HCT116 (cell line): ENCODE measurements around the gene STAT4. TPM values are rescaled to one million over a fixed set of nuclear protein-coding genes. Genes with fewer than 3 reads are reported as not detected.

Experiments
- ATAC-seq: fragments of 200-7000 bp; cut with Tn5 transposase; 2 replicates; pipeline ENCODE4 v1.9.1; 2020; ENCODE audit warnings: mild to moderate bottlenecking, moderate library complexity
- BruUV-seq: library from RNA; stranded (reverse); fragments of 400-500 nt; replicated peaks from 2 replicates; lab custom pipeline; 2021; lab: Mats Ljungman, UMichigan
- CTCF ChIA-PET: fragments of 300-600 bp; sonication (Branson Sonifier 250); formaldehyde crosslinking; loops from one replicate; lab custom pipeline; 2021; ENCODE audit warnings: antibody characterized with exemption; lab: Charles Lee
- POLR2A ChIA-PET: fragments of 300-600, 350-600 bp; sonication (Branson Sonifier 250); formaldehyde crosslinking; loops from one replicate; lab custom pipeline; 2021; ENCODE audit warnings: antibody characterized with exemption; lab: Charles Lee
- RAD21 ChIA-PET, 2 experiments: fragments of 300-600 bp; sonication (Branson Sonifier 250); formaldehyde crosslinking; loops; one replicate each; lab custom pipeline; 2023; ENCODE audit warnings: low total read pairs in 2 of 2; ENCODE audit not compliant: uncharacterized antibody in 2 of 2, unreplicated experiment in 2 of 2, low non-redundant PET in 1 of 2; lab: Charles Lee
- DNase-seq: peaks from one replicate; pipeline ENCODE4 v3.0.0-alpha.2; 2010; ENCODE audit warnings: low read depth, low spot score
- H2AFZ ChIP-seq: fragments of 200-600 bp; shearing (Covaris generic), sonication (generic); 2 replicates; pipeline ENCODE4 v1.6.1; 2017; ENCODE audit warnings: low read depth, mixed run types, mixed read lengths, antibody characterized with exemption, low read length; ENCODE audit not compliant: poor library complexity, severe bottlenecking
- H3K27ac ChIP-seq: 2 replicates; pipeline ENCODE4 v1.5.1; 2012; ENCODE audit warnings: low read depth, low read length
- H3K27me3 ChIP-seq: fragments of 200-600 bp; sonication (generic); 2 replicates; pipeline ENCODE4 v1.6.1; 2016; ENCODE audit warnings: mixed run types, low read length, mixed read lengths; ENCODE audit not compliant: insufficient read depth
- H3K36me3 ChIP-seq, 2 experiments: fragments of 200-500 bp in 1 of 2; fragments of 200-600 bp in 1 of 2; sonication (Bioruptor generic) in 1 of 2; sonication (generic) in 1 of 2; 2 replicates each; pipeline versions ENCODE4 v1.5.1 to v1.6.1; 2014 to 2016; ENCODE audit warnings: low read length in 2 of 2, inconsistent platforms in 1 of 2, mixed read lengths in 1 of 2, mixed run types in 1 of 2; ENCODE audit not compliant: insufficient read depth in 2 of 2, control insufficient read depth in 1 of 2
- H3K4me1 ChIP-seq, 2 experiments: fragments of 200-600 bp in 1 of 2; sonication (generic) in 1 of 2; 2 replicates each; pipeline versions ENCODE4 v1.5.1 to v1.6.1; 2012 to 2017; ENCODE audit warnings: low read length in 2 of 2, inconsistent platforms in 1 of 2, mild to moderate bottlenecking in 1 of 2, mixed read lengths in 1 of 2, mixed run types in 1 of 2, moderate library complexity in 1 of 2; ENCODE audit not compliant: insufficient read depth in 2 of 2, control insufficient read depth in 1 of 2
- H3K4me2 ChIP-seq: fragments of 200-600 bp; sonication (generic); 2 replicates; pipeline ENCODE4 v1.6.1; 2017; ENCODE audit warnings: mixed run types, low read length, mixed read lengths
- H3K4me3 ChIP-seq, 2 experiments: fragments of 200-600 bp in 1 of 2; sonication (generic) in 1 of 2; replicated peaks in 1 of 2; 2 replicates each; pipeline ENCODE4 v1.5.1; 2011 to 2016; ENCODE audit warnings: low read length in 2 of 2, control low read depth in 1 of 2, low read depth in 1 of 2, mild to moderate bottlenecking in 1 of 2, mixed read lengths in 1 of 2, mixed run types in 1 of 2
- H3K79me2 ChIP-seq: fragments of 200-600 bp; sonication (generic); 2 replicates; pipeline ENCODE4 v1.6.1; 2017; ENCODE audit warnings: mild to moderate bottlenecking, mixed run types, low read length, moderate library complexity, mixed read lengths; ENCODE audit not compliant: insufficient read depth
- H3K9ac ChIP-seq: fragments of 200-600 bp; sonication (generic); 2 replicates; pipeline ENCODE4 v1.6.1; 2016; ENCODE audit warnings: low read length, mixed read lengths
- H3K9me2 ChIP-seq: fragments of 200-600 bp; sonication (generic), shearing (Covaris generic); 2 replicates; pipeline ENCODE4 v1.6.1; 2017; ENCODE audit warnings: mixed run types, mild to moderate bottlenecking, moderate library complexity; ENCODE audit not compliant: insufficient read depth
- H3K9me3 ChIP-seq, 2 experiments: fragments of 200-500 bp in 1 of 2; fragments of 200-600 bp in 1 of 2; sonication (Bioruptor generic) in 1 of 2; sonication (generic) in 1 of 2; 2 replicates each; pipeline ENCODE4 v1.6.1; 2014 to 2017; ENCODE audit warnings: low read length in 2 of 2, mixed read lengths in 2 of 2, inconsistent platforms in 1 of 2, low read depth in 1 of 2, mild to moderate bottlenecking in 1 of 2, mixed run types in 1 of 2, moderate library complexity in 1 of 2; ENCODE audit not compliant: control insufficient read depth in 1 of 2, insufficient read depth in 1 of 2
- H4K20me1 ChIP-seq: fragments of 200-600 bp; sonication (generic), shearing (Covaris generic); 2 replicates; pipeline ENCODE4 v1.6.1; 2017; ENCODE audit warnings: mixed run types, mild to moderate bottlenecking, moderate library complexity; ENCODE audit not compliant: insufficient read depth
- EGR1 ChIP-seq: IDR thresholded peaks from 2 replicates; pipeline ENCODE4 v1.6.1; 2012; ENCODE audit warnings: low read depth
- ELF1 ChIP-seq: IDR thresholded peaks from 2 replicates; pipeline ENCODE4 v1.6.1; 2012; ENCODE audit warnings: low read depth, borderline replicate concordance
- POLR2AphosphoS5 ChIP-seq: IDR thresholded peaks from 2 replicates; pipeline ENCODE4 v1.6.1; 2011; ENCODE audit warnings: mild to moderate bottlenecking, low read depth, low read length, moderate library complexity
- RAD21 ChIP-seq: IDR thresholded peaks from 2 replicates; pipeline ENCODE4 v1.6.1; 2012; ENCODE audit warnings: low read depth, mild to moderate bottlenecking
- SP1 ChIP-seq: IDR thresholded peaks from 2 replicates; pipeline ENCODE4 v1.6.1; 2012; ENCODE audit warnings: low read depth
- TCF7L2 ChIP-seq: IDR thresholded peaks from 2 replicates; pipeline ENCODE4 v1.7.0; 2011; ENCODE audit warnings: borderline replicate concordance, inconsistent platforms; ENCODE audit not compliant: insufficient read depth, insufficient read length; ENCODE audit errors: extremely low read depth
- intact Hi-C: fragments of 100-400 bp; cut with micrococcal nuclease; formaldehyde crosslinking; loops from 2 replicates; pipeline ENCODE4 v1.10.0; 2022
- total RNA-seq: library from RNA; stranded (reverse); gene quantifications from one replicate; pipeline ENCODE4 v1.2.1, GENCODE V29; 2021; ENCODE audit not compliant: unreplicated experiment
- TF ChIP-seq, protein P1 (sequence below), 3 experiments: fragments of 200-600 bp in 1 of 3; sonication (generic) in 1 of 3; IDR thresholded peaks in 2 of 3; conservative IDR thresholded peaks in 1 of 3; 2 replicates each; pipeline ENCODE4 v1.5.1; 2012 to 2017; ENCODE audit warnings: low read depth in 2 of 3, low read length in 2 of 3, antibody characterized with exemption in 1 of 3, borderline replicate concordance in 1 of 3, control low read depth in 1 of 3, mild to moderate bottlenecking in 1 of 3, mixed read lengths in 1 of 3, mixed run types in 1 of 3, moderate library complexity in 1 of 3; ENCODE audit not compliant: insufficient read depth in 1 of 3
- TF ChIP-seq, protein P2 (sequence below): IDR thresholded peaks from 2 replicates; pipeline ENCODE4 v1.6.1; 2011; ENCODE audit warnings: mild to moderate bottlenecking, low read length, moderate library complexity; ENCODE audit not compliant: insufficient replicate concordance; ENCODE audit errors: extremely low read depth
- TF ChIP-seq, protein P3 (sequence below): IDR thresholded peaks from 2 replicates; pipeline ENCODE4 v1.6.1; 2012
- TF ChIP-seq, protein P4 (sequence below): IDR thresholded peaks from 2 replicates; pipeline ENCODE4 v1.6.1; 2012; ENCODE audit warnings: low read depth

STAT4 gene
- total RNA-seq, 1 experiment from 2014 or later = 2.0 TPM

DNA sequence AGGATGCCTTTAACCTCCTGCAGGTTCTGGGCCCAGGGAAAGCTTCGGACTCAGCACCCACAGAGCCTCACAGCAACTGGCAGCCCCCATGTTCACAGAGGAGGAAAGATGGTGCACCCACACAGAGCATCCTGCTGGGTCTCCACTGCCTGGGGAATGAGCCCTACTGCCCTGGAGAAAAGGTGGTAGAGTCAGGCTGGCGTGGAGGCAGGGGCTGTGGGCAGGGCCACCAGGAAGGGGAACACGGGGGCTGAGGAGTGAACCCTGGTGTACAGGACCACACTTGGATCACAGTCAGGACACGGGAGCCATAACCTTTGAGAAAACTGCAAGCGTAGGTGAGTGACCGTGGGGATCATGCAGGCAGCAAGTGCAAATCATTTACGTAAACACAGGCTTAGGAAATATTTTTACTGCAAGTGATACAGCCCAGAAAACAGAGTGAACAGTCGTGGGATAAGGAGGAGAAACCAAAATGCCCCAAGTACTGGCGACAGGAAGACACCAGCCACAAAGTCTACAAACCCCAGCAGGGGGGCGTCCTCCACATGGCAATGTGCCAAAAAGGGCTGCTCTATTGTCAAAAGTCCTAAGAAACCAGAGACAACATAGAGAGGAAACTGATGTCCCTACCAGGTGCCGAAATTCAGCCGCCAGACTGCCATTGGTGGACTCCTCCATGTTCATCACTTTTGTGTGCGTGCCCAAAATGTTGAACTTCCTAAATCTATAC, 164.4 kb downstream of the STAT4 start:
- POLR2A ChIA-PET = no interaction called here
- RAD21 ChIA-PET = no interaction called here
- no peak overlapping the region for H3K4me3 ChIP-seq
- H2AFZ ChIP-seq = no peak overlapping the region
- H3K4me2 ChIP-seq = no peak overlapping the region
- TF ChIP-seq TCF7L2 (no peak), POLR2AphosphoS5 (no peak), SP1 (no peak)
- no peak overlapping the region for H3K27ac ChIP-seq
- no TSS peak for BruUV-seq
- DNase-seq (no peak), ATAC-seq (no peak)
- H3K9me3 ChIP-seq = no peaks in the 10 kb centered on the region
- H3K36me3 ChIP-seq = peaks cover 71 to 76% of the 10 kb centered on the region in 2 experiments
- H3K9ac ChIP-seq = no peak overlapping the region
- CTCF ChIA-PET = no interaction called here
- H3K79me2 ChIP-seq = no peaks in the 10 kb centered on the region
- H3K9me2 ChIP-seq = no peaks in the 10 kb centered on the region
- H3K27me3 ChIP-seq = no peaks in the 10 kb centered on the region
- intact Hi-C loops = no loop called here
- no peaks in the 10 kb centered on the region for H4K20me1 ChIP-seq
- no peaks in the 10 kb centered on the region for H3K4me1 ChIP-seq

DNA sequence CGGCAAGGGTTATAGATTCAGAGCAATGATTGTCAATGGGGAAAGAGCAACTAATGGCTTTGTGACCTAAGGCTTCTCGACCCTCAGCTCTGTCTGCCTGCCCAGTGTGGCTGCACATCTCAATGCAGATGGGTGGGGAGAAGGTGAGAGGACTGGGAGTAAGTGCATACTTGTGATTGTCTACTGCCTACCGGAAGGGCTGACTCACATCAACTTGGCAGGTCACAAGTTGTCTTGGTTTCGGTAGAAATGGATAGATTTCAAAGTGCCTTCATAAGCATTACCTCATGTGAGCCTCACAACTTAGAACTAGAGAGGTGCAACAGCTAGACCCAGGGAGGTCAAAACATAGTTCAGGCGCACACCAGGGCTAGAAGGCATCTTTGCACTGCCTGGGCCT, 166.2 kb downstream of the STAT4 start:
- no peaks in the 10 kb centered on the region for H3K9me3 ChIP-seq
- H3K4me2 ChIP-seq = no peak overlapping the region
- DNase-seq (no peak), ATAC-seq (no peak)
- no peak overlapping the region for H2AFZ ChIP-seq
- intact Hi-C loops = no loop called here
- RAD21 ChIA-PET = no interaction called here
- no peaks in the 10 kb centered on the region for H4K20me1 ChIP-seq
- H3K27me3 ChIP-seq = no peaks in the 10 kb centered on the region
- no peaks in the 10 kb centered on the region for H3K9me2 ChIP-seq
- H3K36me3 ChIP-seq = peaks cover 77% of the 10 kb centered on the region in 2 experiments
- H3K9ac ChIP-seq = no peak overlapping the region
- H3K79me2 ChIP-seq = no peaks in the 10 kb centered on the region
- CTCF ChIA-PET = no interaction called here
- POLR2A ChIA-PET = no interaction called here
- H3K27ac ChIP-seq = no peak overlapping the region
- no peaks in the 10 kb centered on the region for H3K4me1 ChIP-seq
- no TSS peak for BruUV-seq
- H3K4me3 ChIP-seq = no peak overlapping the region
- TF ChIP-seq, protein P1, sequence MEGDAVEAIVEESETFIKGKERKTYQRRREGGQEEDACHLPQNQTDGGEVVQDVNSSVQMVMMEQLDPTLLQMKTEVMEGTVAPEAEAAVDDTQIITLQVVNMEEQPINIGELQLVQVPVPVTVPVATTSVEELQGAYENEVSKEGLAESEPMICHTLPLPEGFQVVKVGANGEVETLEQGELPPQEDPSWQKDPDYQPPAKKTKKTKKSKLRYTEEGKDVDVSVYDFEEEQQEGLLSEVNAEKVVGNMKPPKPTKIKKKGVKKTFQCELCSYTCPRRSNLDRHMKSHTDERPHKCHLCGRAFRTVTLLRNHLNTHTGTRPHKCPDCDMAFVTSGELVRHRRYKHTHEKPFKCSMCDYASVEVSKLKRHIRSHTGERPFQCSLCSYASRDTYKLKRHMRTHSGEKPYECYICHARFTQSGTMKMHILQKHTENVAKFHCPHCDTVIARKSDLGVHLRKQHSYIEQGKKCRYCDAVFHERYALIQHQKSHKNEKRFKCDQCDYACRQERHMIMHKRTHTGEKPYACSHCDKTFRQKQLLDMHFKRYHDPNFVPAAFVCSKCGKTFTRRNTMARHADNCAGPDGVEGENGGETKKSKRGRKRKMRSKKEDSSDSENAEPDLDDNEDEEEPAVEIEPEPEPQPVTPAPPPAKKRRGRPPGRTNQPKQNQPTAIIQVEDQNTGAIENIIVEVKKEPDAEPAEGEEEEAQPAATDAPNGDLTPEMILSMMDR (IDR thresholded peaks at IDR 0.05 in 2 of 3, conservative IDR thresholded peaks at IDR 0.05 in 1 of 3; ENCODE audit: borderline replicate concordance in 1 of 3, insufficient read depth in 1 of 3, low read depth in 2 of 3, low read length in 2 of 3) = no peak
- TF ChIP-seq EGR1 = no peak
- no peak for TF ChIP-seq POLR2AphosphoS5
- no peak for TF ChIP-seq TCF7L2
- TF ChIP-seq ELF1 = no peak
- TF ChIP-seq RAD21 = no peak
- no peak for TF ChIP-seq SP1
- TF ChIP-seq, protein P2, sequence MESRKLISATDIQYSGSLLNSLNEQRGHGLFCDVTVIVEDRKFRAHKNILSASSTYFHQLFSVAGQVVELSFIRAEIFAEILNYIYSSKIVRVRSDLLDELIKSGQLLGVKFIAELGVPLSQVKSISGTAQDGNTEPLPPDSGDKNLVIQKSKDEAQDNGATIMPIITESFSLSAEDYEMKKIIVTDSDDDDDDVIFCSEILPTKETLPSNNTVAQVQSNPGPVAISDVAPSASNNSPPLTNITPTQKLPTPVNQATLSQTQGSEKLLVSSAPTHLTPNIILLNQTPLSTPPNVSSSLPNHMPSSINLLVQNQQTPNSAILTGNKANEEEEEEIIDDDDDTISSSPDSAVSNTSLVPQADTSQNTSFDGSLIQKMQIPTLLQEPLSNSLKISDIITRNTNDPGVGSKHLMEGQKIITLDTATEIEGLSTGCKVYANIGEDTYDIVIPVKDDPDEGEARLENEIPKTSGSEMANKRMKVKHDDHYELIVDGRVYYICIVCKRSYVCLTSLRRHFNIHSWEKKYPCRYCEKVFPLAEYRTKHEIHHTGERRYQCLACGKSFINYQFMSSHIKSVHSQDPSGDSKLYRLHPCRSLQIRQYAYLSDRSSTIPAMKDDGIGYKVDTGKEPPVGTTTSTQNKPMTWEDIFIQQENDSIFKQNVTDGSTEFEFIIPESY = no peak
- TF ChIP-seq, protein P3, sequence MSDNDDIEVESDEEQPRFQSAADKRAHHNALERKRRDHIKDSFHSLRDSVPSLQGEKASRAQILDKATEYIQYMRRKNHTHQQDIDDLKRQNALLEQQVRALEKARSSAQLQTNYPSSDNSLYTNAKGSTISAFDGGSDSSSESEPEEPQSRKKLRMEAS = no peak
- TF ChIP-seq, protein P4, sequence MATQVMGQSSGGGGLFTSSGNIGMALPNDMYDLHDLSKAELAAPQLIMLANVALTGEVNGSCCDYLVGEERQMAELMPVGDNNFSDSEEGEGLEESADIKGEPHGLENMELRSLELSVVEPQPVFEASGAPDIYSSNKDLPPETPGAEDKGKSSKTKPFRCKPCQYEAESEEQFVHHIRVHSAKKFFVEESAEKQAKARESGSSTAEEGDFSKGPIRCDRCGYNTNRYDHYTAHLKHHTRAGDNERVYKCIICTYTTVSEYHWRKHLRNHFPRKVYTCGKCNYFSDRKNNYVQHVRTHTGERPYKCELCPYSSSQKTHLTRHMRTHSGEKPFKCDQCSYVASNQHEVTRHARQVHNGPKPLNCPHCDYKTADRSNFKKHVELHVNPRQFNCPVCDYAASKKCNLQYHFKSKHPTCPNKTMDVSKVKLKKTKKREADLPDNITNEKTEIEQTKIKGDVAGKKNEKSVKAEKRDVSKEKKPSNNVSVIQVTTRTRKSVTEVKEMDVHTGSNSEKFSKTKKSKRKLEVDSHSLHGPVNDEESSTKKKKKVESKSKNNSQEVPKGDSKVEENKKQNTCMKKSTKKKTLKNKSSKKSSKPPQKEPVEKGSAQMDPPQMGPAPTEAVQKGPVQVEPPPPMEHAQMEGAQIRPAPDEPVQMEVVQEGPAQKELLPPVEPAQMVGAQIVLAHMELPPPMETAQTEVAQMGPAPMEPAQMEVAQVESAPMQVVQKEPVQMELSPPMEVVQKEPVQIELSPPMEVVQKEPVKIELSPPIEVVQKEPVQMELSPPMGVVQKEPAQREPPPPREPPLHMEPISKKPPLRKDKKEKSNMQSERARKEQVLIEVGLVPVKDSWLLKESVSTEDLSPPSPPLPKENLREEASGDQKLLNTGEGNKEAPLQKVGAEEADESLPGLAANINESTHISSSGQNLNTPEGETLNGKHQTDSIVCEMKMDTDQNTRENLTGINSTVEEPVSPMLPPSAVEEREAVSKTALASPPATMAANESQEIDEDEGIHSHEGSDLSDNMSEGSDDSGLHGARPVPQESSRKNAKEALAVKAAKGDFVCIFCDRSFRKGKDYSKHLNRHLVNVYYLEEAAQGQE = no peak
